Activated naive CD4-positive, alpha-beta T cell treated with anti-CD3 and anti-CD28 coated beads, Interleukin-2, amount 50 U/mL, for 16 hours (primary cell): Measurements from ENCODE around the gene AUH.
"Not testable (repeated sequence)": the region's sequence is repeated elsewhere in the genome, so short reads cannot be mapped to it uniquely, and the experiment has no call there.

Source experiments
- DNase-seq: peaks from one replicate; pipeline ENCODE4 v3.0.0-alpha.2; 2020

AUH gene

GRCh38 chr9:91202736-91203283 is 158.9 kb downstream of the AUH start:
- no peak for DNase-seq

- DNase-seq: no peak
These were observed 160.9 kb downstream of the AUH start for GRCh38 chr9:91200692-91201336.

- no peak for DNase-seq
These were observed 161.8 kb downstream of the AUH start for GRCh38 chr9:91199739-91200497.

GRCh38 chr9:91198881-91199280 is 162.8 kb downstream of the AUH start:
- DNase-seq: not testable (repeated sequence)

GRCh38 chr9:91198405-91198804 is 163.3 kb downstream of the AUH start:
- DNase-seq: no peak

GRCh38 chr9:91197232-91198181 is 164.2 kb downstream of the AUH start:
- DNase-seq: no peak

- DNase-seq: no peak
These were observed 165.4 kb downstream of the AUH start for GRCh38 chr9:91196103-91196950.

GRCh38 chr9:91195372-91196012 is 166.2 kb downstream of the AUH start:
- DNase-seq: no peak

- peak; percentile 78 for DNase-seq
These were observed 167.9 kb downstream of the AUH start for GRCh38 chr9:91193658-91194391.

GRCh38 chr9:91193087-91193657 is 168.5 kb downstream of the AUH start:
- peak; percentile 75 for DNase-seq

- DNase-seq: no peak
These were observed 169.2 kb downstream of the AUH start for GRCh38 chr9:91192381-91193086.

- no peak for DNase-seq
These were observed 170.0 kb downstream of the AUH start for GRCh38 chr9:91191411-91192380.

GRCh38 chr9:91190062-91190461 is 171.7 kb downstream of the AUH start:
- no peak for DNase-seq

- DNase-seq: no peak
These were observed 172.8 kb downstream of the AUH start for GRCh38 chr9:91188719-91189590.

GRCh38 chr9:91187965-91188344 is 173.8 kb downstream of the AUH start:
- no peak for DNase-seq

- no peak for DNase-seq
These were observed 174.3 kb downstream of the AUH start for GRCh38 chr9:91187311-91187964.

- no peak for DNase-seq
These were observed 175.0 kb downstream of the AUH start for GRCh38 chr9:91186632-91187108.
